ENCODE measurements around the gene ULK4. TPM values are rescaled to one million over a fixed set of nuclear protein-coding genes. Genes with fewer than 3 reads are reported as not detected.

ULK4 gene
- total and polyA plus RNA-seq, 9 of the 15 experiments (the other 6 are each of a cell fraction or from before 2014, with no cell fraction given), result 3.0 to 5.9 (median 3.5) TPM

- TF ChIP-seq, protein P1, sequence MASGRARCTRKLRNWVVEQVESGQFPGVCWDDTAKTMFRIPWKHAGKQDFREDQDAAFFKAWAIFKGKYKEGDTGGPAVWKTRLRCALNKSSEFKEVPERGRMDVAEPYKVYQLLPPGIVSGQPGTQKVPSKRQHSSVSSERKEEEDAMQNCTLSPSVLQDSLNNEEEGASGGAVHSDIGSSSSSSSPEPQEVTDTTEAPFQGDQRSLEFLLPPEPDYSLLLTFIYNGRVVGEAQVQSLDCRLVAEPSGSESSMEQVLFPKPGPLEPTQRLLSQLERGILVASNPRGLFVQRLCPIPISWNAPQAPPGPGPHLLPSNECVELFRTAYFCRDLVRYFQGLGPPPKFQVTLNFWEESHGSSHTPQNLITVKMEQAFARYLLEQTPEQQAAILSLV (tag; IDR thresholded peaks at IDR 0.05), result no peak
- TF ChIP-seq TFAM (CRISPR knock-in tag; conservative IDR thresholded peaks at IDR 0.05) (no peak), ZNF174 (CRISPR knock-in tag; IDR thresholded peaks at IDR 0.05) (no peak), MBD1 (CRISPR knock-in tag; IDR thresholded peaks at IDR 0.05) (no peak), ZNF830 (CRISPR knock-in tag; IDR thresholded peaks at IDR 0.05) (no peak), CBX1 (IDR thresholded peaks at IDR 0.05; ENCODE audit: low read depth) (no peak), ZNF384 (IDR thresholded peaks at IDR 0.05; ENCODE audit: low read depth, low read length) (no peak), ZNF740 (CRISPR knock-in tag; IDR thresholded peaks at IDR 0.05) (no peak), ZNF740 (tag; IDR thresholded peaks at IDR 0.05) (no peak), ZNF263 (CRISPR knock-in tag; IDR thresholded peaks at IDR 0.05; ENCODE audit: borderline replicate concordance) (no peak), MTF1 (CRISPR knock-in tag; IDR thresholded peaks at IDR 0.05; ENCODE audit: borderline replicate concordance) (no peak), DPF2 (IDR thresholded peaks at IDR 0.05) (no peak), ZNF77 (CRISPR knock-in tag; IDR thresholded peaks at IDR 0.05) (no peak), PML (IDR thresholded peaks at IDR 0.05; ENCODE audit: low read length) (no peak), ZNF24 (IDR thresholded peaks at IDR 0.05) (no peak), ARID1B (IDR thresholded peaks at IDR 0.05) (no peak)
- WGBS (ENCODE audit: insufficient coverage, low coverage, missing lambda C conversion rate), result 1% methylated on average over 7 of the region's 7 CpGs
- CTCF ChIA-PET (ENCODE audit: low intra/inter-chr PET ratio), result no interaction called here
Observed at GRCh38 chr3:41508063-41508696, 453.7 kb downstream of the ULK4 start.

More at GRCh38 chr3:41508063-41508696, 453.7 kb downstream of the ULK4 start:
- H3K9me1 ChIP-seq (ENCODE audit: control insufficient read depth, insufficient read depth, low read length), result no peaks in the 10 kb centered on the region
- H3K9me3 ChIP-seq (replicated peaks; ENCODE audit: control insufficient read depth, insufficient read depth, low read depth, low read length), result no peaks in the 10 kb centered on the region
- no peaks in the 10 kb centered on the region for H3K27me3 ChIP-seq (ENCODE audit: control insufficient read depth in 2 of 2, insufficient read depth in 2 of 2, low read length in 2 of 2)
- no peak for FAIRE-seq
- POLR2A ChIA-PET, result no interaction called here
- intact Hi-C loops (cut with micrococcal nuclease), result no loop called here
- no peaks in the 10 kb centered on the region for H3K79me2 ChIP-seq (ENCODE audit: control insufficient read depth, insufficient read depth, low read length)
- no peak for ATAC-seq
- H4K20me1 ChIP-seq (replicated peaks; ENCODE audit: control insufficient read depth, insufficient read depth, low read length), result no peaks in the 10 kb centered on the region
- no peak overlapping the region for H2AFZ ChIP-seq (ENCODE audit: low read depth, low read length)
- no peaks in the 10 kb centered on the region for H3K4me1 ChIP-seq (replicated peaks in 1 of 2; ENCODE audit: control insufficient read depth in 2 of 2, insufficient read depth in 2 of 2, low read length in 2 of 2)
- no peak overlapping the region for H3K4me2 ChIP-seq (ENCODE audit: insufficient read depth, low read length)
- in situ Hi-C loops (cut with MboI), result no loop called here
- no peak overlapping the region for H3K27ac ChIP-seq (ENCODE audit: extremely low read depth, low read depth, low read length)
- H3K4me3 ChIP-seq, result no peak overlapping the region
- no peaks in the 10 kb centered on the region for H3K36me3 ChIP-seq (ENCODE audit: control insufficient read depth, insufficient read depth, low read length)
- DNase-seq (ENCODE audit: extremely low read depth in 1 of 4, low spot score in 3 of 4), result peak in 1 of 4 experiments; percentile 6
- no TSS peak for BruUV-seq (replicated peaks)
- H3K9ac ChIP-seq (ENCODE audit: insufficient read depth in 1 of 2, low read depth in 2 of 2, low read length in 2 of 2), result no peak overlapping the region

Measured in K562 (cell line).